ENCODE measurements around the gene MRPL37.

The MRPL37 gene

GRCh38 chr1:54220004-54220811, 20.2 kb downstream of the MRPL37 start:
- no peak for TF ChIP-seq CTCF (IDR thresholded peaks at IDR 0.05; ENCODE audit: low read depth, low read length)
- peak; percentile 62 for DNase-seq (ENCODE audit: extremely low read depth, low read depth)

- no peak for TF ChIP-seq CTCF (IDR thresholded peaks at IDR 0.05; ENCODE audit: low read depth, low read length)
- no peak for DNase-seq (ENCODE audit: extremely low read depth, low read depth)
Observed at GRCh38 chr1:54221113-54221834, 21.3 kb downstream of the MRPL37 start.

GRCh38 chr1:54221867-54222484, 22.0 kb downstream of the MRPL37 start:
- no peak for DNase-seq (ENCODE audit: extremely low read depth, low read depth)
- TF ChIP-seq CTCF (IDR thresholded peaks at IDR 0.05; ENCODE audit: low read depth, low read length): no peak

GRCh38 chr1:54222711-54223110, 22.7 kb downstream of the MRPL37 start:
- TF ChIP-seq CTCF (IDR thresholded peaks at IDR 0.05; ENCODE audit: low read depth, low read length): no peak
- DNase-seq (ENCODE audit: extremely low read depth, low read depth): no peak

GRCh38 chr1:54223441-54224202, 23.7 kb downstream of the MRPL37 start:
- no peak for DNase-seq (ENCODE audit: extremely low read depth, low read depth)
- no peak for TF ChIP-seq CTCF (IDR thresholded peaks at IDR 0.05; ENCODE audit: low read depth, low read length)

- DNase-seq (ENCODE audit: extremely low read depth, low read depth): no peak
- no peak for TF ChIP-seq CTCF (IDR thresholded peaks at IDR 0.05; ENCODE audit: low read depth, low read length)
Observed at GRCh38 chr1:54224233-54224632, 24.3 kb downstream of the MRPL37 start.

Measured in AG09319 (cell line).